Umbilical cord (tissue), 2 donors: ENCODE data around the gene SMOC2. TPM values are rescaled to one million over a fixed set of nuclear protein-coding genes. Genes with fewer than 3 reads are reported as not detected.
A peak's percentile ranks its signal among the peaks of the same experiment; 100 is the strongest.

Source experiments
- DNase-seq: peaks from one replicate; pipeline ENCODE4 v3.0.0-alpha.2; 2015; ENCODE audit warnings: low spot score
- total RNA-seq: library from RNA; depleted of rRNA; stranded (reverse); fragments of >200 nt; gene quantifications from one replicate; pipeline ENCODE4 v1.2.3, GENCODE V29; 2014; ENCODE audit warnings: low replicate concordance; ENCODE audit not compliant: insufficient read depth

Gene SMOC2
- total RNA-seq, 1 donor from 2014 or later: 146 TPM

GRCh38 chr6:168442646-168443045, 1.7 kb downstream of the SMOC2 start:
- peak; percentile 40 for DNase-seq

DNA sequence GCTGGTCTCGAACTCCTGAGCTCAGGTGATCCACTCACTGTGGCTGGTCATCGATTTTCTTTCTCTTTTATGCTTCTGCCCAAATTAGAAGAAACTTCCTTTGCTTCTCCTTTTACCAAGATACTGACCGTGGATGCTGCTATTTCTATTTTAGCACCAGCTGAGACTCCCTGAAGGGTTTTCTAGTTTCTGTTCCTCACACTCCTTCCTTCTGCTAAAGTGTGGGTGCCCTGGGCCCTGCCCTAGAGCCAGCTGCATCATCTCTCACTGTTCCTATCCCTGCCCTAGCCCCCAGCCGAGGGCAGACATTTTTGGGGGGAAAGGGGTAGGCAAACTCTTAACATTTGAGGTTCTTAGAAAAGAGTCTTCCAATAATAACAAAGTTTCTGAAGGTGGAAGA, 6.3 kb downstream of the SMOC2 start:
- no peak for DNase-seq

- DNase-seq: no peak
Measured at GRCh38 chr6:168447700-168448099, 6.7 kb downstream of the SMOC2 start.

DNA sequence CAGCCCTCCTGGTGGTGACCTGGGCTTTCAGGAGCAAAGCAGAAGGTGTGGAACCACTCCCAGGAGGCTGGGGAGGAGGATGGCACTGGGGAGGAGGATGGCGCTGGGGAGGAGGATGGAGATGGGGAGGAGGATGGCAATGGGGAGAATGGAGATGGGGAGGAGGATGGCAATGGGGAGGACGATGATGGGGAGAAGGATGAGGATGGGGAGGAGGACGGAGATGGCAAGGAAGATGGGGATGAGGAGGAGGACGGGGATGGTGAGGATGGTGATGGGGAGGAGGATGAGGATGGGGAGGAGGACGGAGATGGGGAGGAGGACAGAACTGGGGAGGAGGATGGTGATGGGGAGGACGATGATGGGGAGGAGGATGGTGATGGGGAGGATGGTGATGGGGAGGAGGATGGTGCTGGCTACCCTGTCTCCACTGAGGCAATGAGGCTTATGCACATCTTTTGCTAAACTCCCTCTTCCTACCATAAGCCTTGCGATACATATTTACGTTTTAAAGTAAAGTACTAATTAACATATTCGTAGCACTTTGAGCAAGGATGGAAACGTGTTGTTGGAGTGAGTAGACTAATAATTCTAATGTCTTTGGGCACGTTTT, 7.4 kb downstream of the SMOC2 start:
- DNase-seq: no peak

DNA sequence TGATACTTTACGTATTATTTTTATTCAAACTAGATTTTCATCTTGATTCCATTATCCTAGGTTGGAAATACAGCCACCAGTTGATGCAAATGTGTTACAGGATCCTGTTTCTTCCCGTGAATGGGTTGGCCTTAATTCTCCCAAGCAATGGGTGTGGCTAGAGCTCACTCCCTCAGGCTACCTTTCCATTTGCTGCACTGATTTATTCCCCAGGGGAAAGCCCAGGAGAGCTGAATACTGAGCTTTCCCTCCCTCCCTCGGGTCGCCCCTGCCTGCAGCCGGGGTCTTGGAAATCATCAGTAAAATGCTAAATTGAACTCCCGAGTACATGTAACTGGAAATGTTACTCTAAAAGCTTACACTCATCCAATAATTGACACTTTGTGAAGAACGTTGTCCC, 9.9 kb downstream of the SMOC2 start:
- DNase-seq: no peak

DNA sequence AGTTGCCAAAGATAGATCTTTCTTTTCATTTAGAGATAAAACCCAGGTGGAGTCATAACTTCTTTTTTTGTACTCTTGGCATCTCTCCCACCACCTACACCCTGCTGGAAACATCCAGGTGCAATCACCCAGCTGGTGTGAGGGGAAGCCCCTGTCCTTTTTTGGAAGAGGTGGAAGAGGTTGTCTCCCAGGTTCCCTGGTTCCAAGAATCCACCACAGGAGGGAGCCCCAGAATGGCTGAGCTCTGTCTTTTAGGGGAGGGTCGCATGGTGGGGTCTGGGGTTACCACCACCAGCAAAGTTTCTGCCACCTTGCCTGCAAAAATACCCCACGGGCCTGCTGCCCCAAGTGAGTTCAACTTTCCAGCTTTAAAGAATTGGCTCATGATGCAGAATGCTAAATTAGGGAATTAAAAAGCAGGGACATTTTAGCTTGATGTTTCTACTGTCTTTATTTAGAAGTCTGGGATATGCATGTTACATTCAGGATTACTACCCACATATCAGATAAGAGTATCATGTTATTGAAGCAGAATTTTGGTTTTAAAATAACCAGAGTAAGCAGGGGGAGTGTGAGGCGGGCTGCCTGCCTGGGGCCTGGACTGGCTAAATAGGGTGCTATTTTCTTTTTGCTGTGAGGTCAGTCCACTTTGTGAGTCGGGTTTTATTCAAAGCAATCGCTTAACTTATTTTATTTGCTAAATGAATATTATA, 11.0 kb downstream of the SMOC2 start:
- DNase-seq: peak; percentile 51

DNA sequence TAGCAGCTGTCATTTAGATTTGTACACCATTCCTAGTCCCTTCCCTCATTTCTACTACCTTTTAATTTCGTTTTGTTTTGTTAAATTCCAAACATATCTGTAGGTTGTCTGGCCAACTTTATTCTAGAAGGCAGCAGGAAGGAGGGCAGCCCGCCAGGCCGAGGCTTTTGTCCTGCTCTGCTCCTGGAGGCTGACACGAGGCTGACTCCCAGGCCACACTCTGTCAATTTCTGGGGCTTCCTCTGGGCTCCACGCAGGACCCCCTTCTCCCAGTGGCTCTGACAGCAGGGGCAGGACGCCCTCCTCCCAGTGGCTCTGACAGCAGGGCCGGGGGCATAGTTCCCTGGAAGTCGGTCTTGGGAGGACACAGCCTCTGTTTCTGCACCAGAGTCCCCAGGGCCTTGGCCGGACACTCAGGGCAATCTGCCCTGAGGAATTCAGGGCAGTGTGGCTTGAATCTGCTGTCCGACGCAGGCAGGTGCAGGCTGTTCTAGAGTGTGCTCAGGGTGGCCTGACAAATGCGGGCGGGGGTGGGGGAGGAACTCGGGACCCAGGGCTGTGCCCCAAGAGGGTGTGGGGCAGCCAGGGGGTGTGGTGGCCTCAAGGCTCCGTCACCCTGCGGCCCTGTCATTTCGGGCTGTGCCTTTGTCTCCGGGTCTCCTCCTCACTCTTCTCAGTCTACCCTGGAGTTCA, 11.8 kb downstream of the SMOC2 start:
- DNase-seq: peak; percentile 37

- DNase-seq: no peak
Measured at GRCh38 chr6:168455847-168456530, 15.0 kb downstream of the SMOC2 start.

GRCh38 chr6:168456907-168457652, 16.1 kb downstream of the SMOC2 start:
- no peak for DNase-seq

- no peak for DNase-seq
Measured at GRCh38 chr6:168457653-168457934, 16.6 kb downstream of the SMOC2 start.

GRCh38 chr6:168458101-168458500, 17.1 kb downstream of the SMOC2 start:
- DNase-seq: no peak

GRCh38 chr6:168459572-168459971, 18.6 kb downstream of the SMOC2 start:
- no peak for DNase-seq

- DNase-seq: no peak
Measured at GRCh38 chr6:168462289-168462853, 21.4 kb downstream of the SMOC2 start.

- no peak for DNase-seq
Measured at GRCh38 chr6:168464546-168464945, 23.6 kb downstream of the SMOC2 start.

DNA sequence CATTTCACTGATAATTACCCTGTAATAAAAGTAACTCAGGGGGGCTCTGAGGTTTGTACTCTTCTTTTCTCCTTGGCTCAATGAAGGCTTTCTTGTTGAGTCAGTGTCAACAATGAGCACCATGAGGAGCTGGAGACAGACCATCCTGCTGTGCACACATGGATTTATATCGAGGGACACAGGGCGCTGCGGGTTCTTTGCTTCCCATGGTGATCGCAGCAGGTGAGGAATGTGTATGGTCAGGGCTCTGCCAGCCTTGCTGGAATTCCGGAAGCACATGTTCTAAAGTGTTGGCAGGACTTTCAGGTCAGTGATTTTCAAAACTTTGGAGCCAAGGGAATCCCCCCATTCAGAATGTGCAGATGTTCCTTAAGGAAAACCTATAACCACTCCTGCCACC, 27.1 kb downstream of the SMOC2 start:
- DNase-seq: no peak

- DNase-seq: peak; percentile 35
Measured at GRCh38 chr6:168469521-168469920, 28.5 kb downstream of the SMOC2 start.

DNA sequence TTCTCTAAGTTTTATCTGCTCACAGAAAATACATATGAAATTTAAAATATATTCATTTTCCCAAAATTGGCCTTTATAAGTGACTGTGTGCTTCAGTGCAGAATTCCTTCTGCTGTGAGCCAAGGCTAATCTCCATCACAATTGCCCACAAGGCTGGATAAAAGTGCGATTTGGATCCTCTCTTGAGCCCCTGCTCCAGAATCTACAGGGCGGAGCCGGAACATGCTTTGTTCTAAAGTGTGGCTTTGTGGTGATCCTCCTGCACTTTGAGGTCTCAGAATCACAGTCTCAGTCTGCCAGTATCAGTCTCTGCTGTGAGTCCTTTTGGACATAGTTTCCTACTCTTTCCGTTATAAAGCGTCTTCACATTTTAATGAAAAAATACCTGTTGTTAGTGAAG, 28.9 kb downstream of the SMOC2 start:
- peak; percentile 20 for DNase-seq

DNA sequence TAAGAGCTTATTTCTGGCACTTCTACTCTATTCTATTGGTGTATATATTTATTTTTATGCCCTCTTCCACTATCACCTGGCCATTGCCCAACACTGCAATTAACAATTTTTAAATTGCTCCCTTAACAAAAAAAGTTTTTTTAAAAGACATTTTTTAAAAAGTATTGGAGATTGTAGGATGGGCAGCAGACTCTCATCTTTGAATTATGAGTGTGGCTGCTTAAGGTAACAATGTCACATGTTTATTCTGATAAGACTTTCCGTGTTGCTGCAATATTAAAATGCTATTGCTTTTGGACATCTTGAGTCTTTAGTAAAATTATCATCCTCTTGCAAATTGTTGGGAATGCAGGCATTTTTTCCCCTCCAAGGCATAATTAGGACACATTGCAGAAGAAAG, 31.4 kb downstream of the SMOC2 start:
- DNase-seq: no peak

- DNase-seq: no peak
Measured at GRCh38 chr6:168473197-168473596, 32.2 kb downstream of the SMOC2 start.

GRCh38 chr6:168475188-168476013, 34.4 kb downstream of the SMOC2 start:
- DNase-seq: no peak

GRCh38 chr6:168479421-168479820, 38.4 kb downstream of the SMOC2 start:
- DNase-seq: no peak
